Activated naive CD4-positive, alpha-beta T cell treated with anti-CD3 and anti-CD28 coated beads for 36 hours (primary cell): ENCODE data around the gene BCO2. TPM values are rescaled to one million over a fixed set of nuclear protein-coding genes. Genes with fewer than 3 reads are reported as not detected.
"Not testable (repeated sequence)": the region's sequence is repeated elsewhere in the genome, so short reads cannot be mapped to it uniquely, and the experiment has no call there.

Experiments
- CTCF ChIA-PET: fragments of 350-600 bp; sonication (Branson Sonifier 250); formaldehyde crosslinking; loops from one replicate; lab custom pipeline; 2021; ENCODE audit warnings: antibody characterized with exemption; lab: Charles Lee
- DNase-seq: peaks from one replicate; pipeline ENCODE4 v3.0.0-alpha.2; 2020
- H3K27ac Mint-ChIP-seq: one replicate; pipeline ENCODE4 v1.8.0; 2021; ENCODE audit warnings: mild to moderate bottlenecking, mixed read lengths
- H3K27me3 Mint-ChIP-seq: one replicate; pipeline ENCODE4 v1.8.0; 2021; ENCODE audit warnings: low read depth, mixed read lengths
- H3K36me3 Mint-ChIP-seq: one replicate; pipeline ENCODE4 v1.8.0; 2021; ENCODE audit warnings: low read depth, mixed read lengths
- H3K4me1 Mint-ChIP-seq: one replicate; pipeline ENCODE4 v1.8.0; 2021; ENCODE audit warnings: low read depth, mixed read lengths
- H3K4me3 Mint-ChIP-seq: one replicate; pipeline ENCODE4 v1.8.0; 2021; ENCODE audit warnings: mild to moderate bottlenecking, moderate library complexity, mixed read lengths
- H3K9me3 Mint-ChIP-seq: one replicate; pipeline ENCODE4 v1.8.0; 2021; ENCODE audit warnings: mixed read lengths
- intact Hi-C: fragments of 100-400 bp; cut with micrococcal nuclease; formaldehyde crosslinking; loops from one replicate; pipeline ENCODE4 v1.15.1; 2023
- total RNA-seq, 2 experiments: library from RNA; stranded (reverse); gene quantifications; one replicate each; pipeline ENCODE4 v1.2.3, GENCODE V29; 2021

The BCO2 gene
- total RNA-seq, 2 experiments from 2014 or later = 0.30 to 0.45 TPM

- H3K4me1 Mint-ChIP-seq = peaks cover 3% of the 10 kb centered on the region
- H3K9me3 Mint-ChIP-seq = no peaks in the 10 kb centered on the region
- H3K27ac Mint-ChIP-seq = no peak overlapping the region
- intact Hi-C loops = no loop called here
- no peak for DNase-seq
- no peaks in the 10 kb centered on the region for H3K36me3 Mint-ChIP-seq
- no peak overlapping the region for H3K4me3 Mint-ChIP-seq
- peaks cover 26% of the 10 kb centered on the region for H3K27me3 Mint-ChIP-seq
- CTCF ChIA-PET = interaction anchor here (0.6 kb wide), 1 partner anchor 26 kb away, joined by 3 read pairs; no protein-coding TSS in a partner anchor
Observed at GRCh38 chr11:112159098-112160065, 15.9 kb upstream of the BCO2 start.

- CTCF ChIA-PET = no interaction called here
Observed at GRCh38 chr11:112160091-112160848, 15.0 kb upstream of the BCO2 start.

GRCh38 chr11:112161012-112161411 lies 14.3 kb upstream of the BCO2 start:
- intact Hi-C loops = no loop called here
- H3K36me3 Mint-ChIP-seq = peaks cover 3% of the 10 kb centered on the region
- H3K27ac Mint-ChIP-seq = no peak overlapping the region
- DNase-seq = no peak
- no peak overlapping the region for H3K4me3 Mint-ChIP-seq
- H3K4me1 Mint-ChIP-seq = peaks cover 3% of the 10 kb centered on the region
- CTCF ChIA-PET = no interaction called here
- no peaks in the 10 kb centered on the region for H3K9me3 Mint-ChIP-seq
- peaks cover 31% of the 10 kb centered on the region for H3K27me3 Mint-ChIP-seq

More at GRCh38 chr11:112160091-112160848, 15.0 kb upstream of the BCO2 start:
- intact Hi-C loops = no loop called here
- Mint-ChIP-seq H3K4me1 (peaks cover 3% of the 10 kb centered on the region), H3K27me3 (peaks cover 30% of the 10 kb centered on the region), H3K4me3 (no peak overlapping the region), H3K27ac (no peak overlapping the region), H3K36me3 (peaks cover 3% of the 10 kb centered on the region), H3K9me3 (no peaks in the 10 kb centered on the region)
- DNase-seq = no peak

DNA sequence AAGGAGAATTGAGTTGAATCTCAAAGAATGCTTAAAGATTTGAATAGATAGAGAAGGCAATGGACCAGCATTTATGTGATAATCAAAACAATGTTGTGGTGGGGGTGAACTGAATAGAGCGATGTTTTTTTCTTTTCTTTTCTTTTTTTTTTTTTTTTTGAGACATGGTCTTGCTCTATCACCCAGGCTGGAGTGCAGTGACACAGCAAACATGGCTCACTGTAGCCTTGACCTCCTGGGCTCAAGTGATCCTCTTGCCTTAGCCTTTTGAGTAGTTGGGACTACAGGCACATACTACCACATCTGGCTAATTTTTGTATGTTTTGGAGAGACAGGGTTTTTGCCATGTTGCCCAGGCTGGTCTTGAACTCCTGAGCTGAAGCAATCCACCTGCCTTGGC lies 13.1 kb upstream of the BCO2 start:
- H3K27ac Mint-ChIP-seq, H3K4me1 Mint-ChIP-seq, DNase-seq, H3K36me3 Mint-ChIP-seq, H3K9me3 Mint-ChIP-seq, H3K4me3 Mint-ChIP-seq, intact Hi-C loops: not testable (repeated sequence)
- CTCF ChIA-PET = interaction anchor here (0.9 kb wide), 1 partner anchor 51 kb away, joined by 6 read pairs; no protein-coding TSS in a partner anchor
- H3K27me3 Mint-ChIP-seq = peaks cover 37% of the 10 kb centered on the region

- Mint-ChIP-seq H3K9me3 (no peaks in the 10 kb centered on the region), H3K4me1 (peaks cover 2% of the 10 kb centered on the region), H3K27ac (no peak overlapping the region), H3K4me3 (no peak overlapping the region), H3K36me3 (peaks cover 3% of the 10 kb centered on the region), H3K27me3 (peaks cover 43% of the 10 kb centered on the region)
- no peak for DNase-seq
- CTCF ChIA-PET = interaction anchor here (0.9 kb wide), 2 partner anchors 51 to 52 kb away, joined by 4 to 6 read pairs; no protein-coding TSS in a partner anchor
- intact Hi-C loops = no loop called here
Observed at GRCh38 chr11:112162761-112163546, 12.4 kb upstream of the BCO2 start.

DNA sequence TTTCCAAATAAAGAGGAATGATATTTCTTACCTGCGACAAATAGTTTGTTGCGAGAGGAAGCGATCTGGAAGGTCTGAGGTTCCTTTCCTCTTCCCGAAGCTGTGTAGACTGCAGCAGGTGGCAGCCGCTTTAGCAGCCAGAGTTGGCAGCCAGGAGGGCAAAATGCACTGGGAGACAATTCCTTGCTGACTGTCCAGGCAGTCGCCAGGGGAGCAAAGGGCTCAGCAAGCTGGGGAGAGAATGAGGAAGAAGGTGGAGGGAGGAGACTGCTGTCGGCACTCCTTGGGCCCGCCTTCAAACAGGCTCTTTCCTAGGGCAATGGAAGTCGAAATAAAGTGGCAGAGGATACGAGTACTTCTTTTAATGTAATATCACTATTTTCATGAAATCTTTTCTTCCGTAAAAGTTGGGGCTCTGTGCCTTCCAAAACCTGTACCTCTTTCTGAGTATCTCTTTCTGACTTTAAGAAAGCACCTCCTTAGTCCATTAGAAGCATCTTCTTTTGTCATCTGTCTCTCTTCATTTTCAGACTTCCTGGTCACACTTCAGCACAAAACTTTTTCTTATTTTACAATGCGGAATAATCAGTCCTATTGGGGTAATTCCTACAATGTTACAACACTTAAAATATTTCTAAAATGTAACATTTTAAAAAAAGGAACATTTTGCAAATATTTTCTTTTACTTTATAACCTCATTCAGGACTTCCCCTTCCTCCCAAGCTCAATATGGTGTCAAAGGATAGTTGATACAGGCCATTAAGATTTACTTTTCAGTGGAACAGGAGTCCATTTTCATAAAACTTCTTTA lies 11.2 kb upstream of the BCO2 start, which contains the start of gene IL18:
Gene IL18 (minus strand): TSS at position 220 of the 811 bp plus-strand sequence. CDS start 9,041 bp downstream, outside the sequence.
- intact Hi-C loops = no loop called here
- peaks cover 3% of the 10 kb centered on the region for H3K36me3 Mint-ChIP-seq
- H3K27me3 Mint-ChIP-seq = peaks cover 43% of the 10 kb centered on the region
- no peak within 1 kb of the TSS for H3K27ac Mint-ChIP-seq
- CTCF ChIA-PET = interaction anchor here (0.8 kb wide), 1 partner anchor 11 kb away, joined by 3 read pairs; the partner anchor contains the start of gene BCO2
- DNase-seq = no peak
- H3K9me3 Mint-ChIP-seq = no peaks in the 10 kb centered on the region
- H3K4me1 Mint-ChIP-seq = peaks cover 2% of the 10 kb centered on the region
- H3K4me3 Mint-ChIP-seq = no peak within 1 kb of the TSS

DNA sequence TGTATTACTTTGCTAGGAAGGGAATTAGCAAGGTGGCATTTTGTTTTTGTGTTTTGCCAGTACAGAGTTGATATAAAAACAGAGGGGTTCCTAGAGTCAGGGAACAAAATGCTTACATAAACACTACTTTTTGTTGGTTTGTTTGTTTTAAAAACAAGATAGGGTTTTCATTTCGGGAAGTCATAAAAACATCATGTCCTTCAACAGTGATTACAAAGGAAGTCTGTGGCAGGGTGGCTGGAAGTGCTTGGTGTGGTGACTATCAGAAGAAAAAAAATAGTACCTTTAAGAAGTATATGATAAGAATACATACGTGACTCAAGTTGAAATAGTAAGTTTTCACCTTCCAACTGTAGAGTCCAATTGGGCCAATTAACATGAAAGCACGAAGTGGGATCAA lies 10.3 kb upstream of the BCO2 start:
- CTCF ChIA-PET = interaction anchor here (0.8 kb wide), 1 partner anchor 10 kb away, joined by 3 read pairs; the partner anchor contains the start of gene BCO2
- no peak overlapping the region for H3K27ac Mint-ChIP-seq
- peaks cover 3% of the 10 kb centered on the region for H3K36me3 Mint-ChIP-seq
- DNase-seq = no peak
- H3K4me1 Mint-ChIP-seq = peaks cover 2% of the 10 kb centered on the region
- intact Hi-C loops = no loop called here
- H3K4me3 Mint-ChIP-seq = no peak overlapping the region
- no peaks in the 10 kb centered on the region for H3K9me3 Mint-ChIP-seq
- peaks cover 43% of the 10 kb centered on the region for H3K27me3 Mint-ChIP-seq

DNA sequence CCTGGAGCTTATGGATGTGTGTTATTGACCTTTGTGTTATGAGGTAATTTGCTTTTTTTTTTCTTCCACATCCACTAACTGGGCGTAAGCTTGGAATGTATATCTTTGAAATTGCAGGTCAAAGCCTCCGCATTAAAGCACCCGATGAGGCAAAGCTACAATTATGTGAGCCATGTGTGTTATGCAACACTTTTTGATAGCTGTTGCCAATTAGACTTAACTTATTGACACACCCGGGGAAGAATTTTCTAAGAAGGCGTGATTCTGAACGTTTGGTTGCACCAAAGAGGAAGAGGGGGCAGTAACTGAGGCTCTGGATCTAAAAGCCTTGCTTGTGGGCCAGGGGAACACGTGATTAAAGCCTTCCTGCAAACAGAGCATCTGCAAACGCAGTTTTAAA lies 8.8 kb upstream of the BCO2 start:
- H3K4me3 Mint-ChIP-seq = no peak overlapping the region
- intact Hi-C loops = no loop called here
- peaks cover 36% of the 10 kb centered on the region for H3K27me3 Mint-ChIP-seq
- H3K36me3 Mint-ChIP-seq = peaks cover 3% of the 10 kb centered on the region
- CTCF ChIA-PET = interaction anchor here (0.6 kb wide), 2 partner anchors 46 to 572 kb away, joined by 4 to 5 read pairs; no protein-coding TSS in a partner anchor
- H3K4me1 Mint-ChIP-seq = peaks cover 2% of the 10 kb centered on the region
- DNase-seq = no peak
- no peak overlapping the region for H3K27ac Mint-ChIP-seq
- H3K9me3 Mint-ChIP-seq = no peaks in the 10 kb centered on the region

- DNase-seq = no peak
- Mint-ChIP-seq H3K9me3 (no peaks in the 10 kb centered on the region), H3K27me3 (peaks cover 34% of the 10 kb centered on the region), H3K27ac (no peak within 1 kb of the TSS), H3K4me1 (peaks cover 2% of the 10 kb centered on the region), H3K4me3 (no peak within 1 kb of the TSS), H3K36me3 (peaks cover 3% of the 10 kb centered on the region)
- CTCF ChIA-PET = no interaction called here
- intact Hi-C loops = no loop called here
Observed at GRCh38 chr11:112167145-112167544, 8.2 kb upstream of the BCO2 start, which contains the start of gene TEX12. TSS of gene TEX12 (plus strand) at chr11:112167372. CDS start at chr11:112169269, 1,897 bp downstream.

DNA sequence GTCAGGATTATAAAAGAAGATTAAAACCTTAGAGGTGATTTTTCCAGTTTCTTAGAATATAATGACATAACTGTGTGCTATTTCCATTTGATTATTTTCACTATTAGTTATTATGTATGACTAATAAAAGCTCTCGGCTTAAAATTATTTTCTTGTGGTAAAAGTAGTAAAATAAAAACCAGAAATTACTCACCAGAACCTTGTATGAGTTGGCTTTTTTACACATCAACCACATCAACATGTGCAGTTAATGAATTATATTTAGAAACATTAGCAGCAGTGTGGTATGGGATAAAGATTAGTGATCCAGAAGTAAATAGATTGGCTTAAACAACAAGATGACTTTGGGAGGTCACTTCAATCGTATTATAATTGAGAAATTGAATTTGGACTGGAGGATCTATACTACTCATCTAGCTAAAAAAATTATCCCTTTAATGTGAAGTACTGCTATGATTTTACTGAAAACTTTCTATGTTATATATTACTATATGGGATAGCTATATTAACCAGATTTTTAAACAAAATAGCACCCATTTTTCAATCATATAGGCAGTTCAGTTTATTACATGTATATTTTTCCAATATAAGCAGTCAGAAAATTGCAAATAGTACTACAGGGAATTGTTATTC lies 2.8 kb upstream of the BCO2 start:
- Mint-ChIP-seq H3K27me3 (peaks cover 13% of the 10 kb centered on the region), H3K27ac (no peak overlapping the region), H3K36me3 (no peaks in the 10 kb centered on the region), H3K4me1 (peaks cover 13% of the 10 kb centered on the region), H3K4me3 (no peak overlapping the region), H3K9me3 (no peaks in the 10 kb centered on the region)
- no peak for DNase-seq
- intact Hi-C loops = loop anchor here (10.0 kb wide), 1 partner anchor 608 kb away; no protein-coding TSS in a partner anchor
- CTCF ChIA-PET = interaction anchor here (0.7 to 2.2 kb wide), 3 partner anchors 57 to 241 kb away, joined by 3 to 7 read pairs (median 3); no protein-coding TSS in a partner anchor
